Motor neuron (in vitro differentiated cells): Measurements from ENCODE around the gene VRK3. TPM values are rescaled to one million over a fixed set of nuclear protein-coding genes. Genes with fewer than 3 reads are reported as not detected.

ENCODE experiments used
- ATAC-seq, 8 experiments: fragments of 200-7000 bp; cut with Tn5 transposase; replicated peaks in 6 of 8; 2 replicates each; pipeline ENCODE4 v1.8.0; 2021; ENCODE audit warnings: mild to moderate bottlenecking in 8 of 8, moderate library complexity in 8 of 8
- H3K27ac ChIP-seq, 2 donors: fragments of 250-450 bp; sonication (Bioruptor Pico); 2 replicates each; pipeline ENCODE4 v1.9.0; 2021; ENCODE audit warnings: antibody characterized with exemption in 2 of 2, mild to moderate bottlenecking in 2 of 2, moderate library complexity in 1 of 2
- H3K4me1 ChIP-seq, 2 donors: fragments of 250-450 bp; sonication (Bioruptor Pico); replicated peaks in 1 of 2; 2 replicates each; pipeline ENCODE4 v1.6.1; 2021; ENCODE audit warnings: antibody characterized with exemption in 2 of 2, mild to moderate bottlenecking in 2 of 2, moderate library complexity in 1 of 2
- H3K4me3 ChIP-seq, 5 donors: fragments of 250-450 bp; sonication (Bioruptor Pico); 2 replicates each; pipeline ENCODE4 v1.9.0; 2021; ENCODE audit warnings: antibody characterized with exemption in 5 of 5, mild to moderate bottlenecking in 5 of 5, moderate library complexity in 4 of 5
- WGBS, 10 experiments: fragments of 450-650 bp; shearing (Covaris generic); methylation state at CpG; one replicate each; pipeline ENCODE4 v1.0.0; 2022; 5-methylcytosine and 5-hydroxymethylcytosine counted together
- in situ Hi-C, 9 experiments: fragments of 400-800 bp; cut with MboI; loops; one replicate each; pipeline ENCODE4 v1.15.0; 2021; ENCODE audit warnings: low sequenced_read_pairs in 9 of 9, low pct_unique_long_range_greater_than_20kb in 2 of 9; ENCODE audit not compliant: unreplicated experiment in 9 of 9
- total RNA-seq, 8 experiments: library from RNA; unstranded; fragments of 300-600 nt; gene quantifications; 2 replicates each; pipeline versions ENCODE4 v1.2.3 to v1.2.4, GENCODE V29; 2022

The VRK3 gene
- total RNA-seq, 8 experiments from 2014 or later: 28.3 to 46.5 (median 34.7) TPM

DNA sequence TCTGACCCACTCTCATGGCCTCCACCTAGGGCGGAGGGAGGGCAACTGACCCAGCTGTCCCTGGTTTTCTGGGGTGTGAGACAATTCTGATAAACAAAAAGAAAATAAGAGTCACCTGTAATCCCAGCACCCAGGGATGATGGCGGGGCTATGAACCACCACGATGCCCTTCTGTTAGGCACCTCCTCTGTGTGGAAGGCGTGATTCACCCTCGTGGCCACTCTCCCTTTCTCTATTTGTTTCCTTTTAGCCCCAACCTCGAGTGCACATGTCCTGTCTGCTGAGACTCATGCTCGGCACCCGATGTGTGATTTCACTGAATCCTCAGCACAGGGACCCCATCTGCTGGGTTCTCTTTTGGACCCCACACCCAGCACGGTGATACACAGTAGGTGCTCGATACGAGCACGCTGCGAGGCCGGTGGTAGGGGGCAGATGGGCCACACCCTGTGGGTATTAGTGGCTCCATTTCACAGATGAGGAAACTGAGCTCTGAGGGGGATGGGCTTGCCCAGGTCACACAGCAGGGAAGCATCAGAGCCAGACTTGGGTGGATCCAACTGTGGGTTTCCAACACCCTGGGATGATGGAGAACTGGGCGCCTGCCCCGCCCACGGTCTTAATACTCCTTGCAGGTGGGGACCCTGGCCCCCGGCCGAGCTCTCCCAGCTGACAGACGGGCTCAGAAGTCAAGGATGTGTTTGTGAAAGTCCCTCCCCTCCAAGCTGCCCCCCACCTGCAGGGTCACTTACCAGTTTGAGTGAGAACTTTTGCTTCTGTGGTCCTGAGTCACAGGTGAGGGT is 24.9 kb downstream of the VRK3 start:
- H3K4me3 ChIP-seq: no peak overlapping the region
- no peak for ATAC-seq
- 80 to 100% (median 80%) methylated on average over 1 to 14 of the region's 20 CpGs; no CpG with 5 or more reads in 3 of the 10 experiments for WGBS, 10 experiments
- H3K4me1 ChIP-seq: no peaks in the 10 kb centered on the region
- in situ Hi-C loops: no loop called here
- no peak overlapping the region for H3K27ac ChIP-seq

DNA sequence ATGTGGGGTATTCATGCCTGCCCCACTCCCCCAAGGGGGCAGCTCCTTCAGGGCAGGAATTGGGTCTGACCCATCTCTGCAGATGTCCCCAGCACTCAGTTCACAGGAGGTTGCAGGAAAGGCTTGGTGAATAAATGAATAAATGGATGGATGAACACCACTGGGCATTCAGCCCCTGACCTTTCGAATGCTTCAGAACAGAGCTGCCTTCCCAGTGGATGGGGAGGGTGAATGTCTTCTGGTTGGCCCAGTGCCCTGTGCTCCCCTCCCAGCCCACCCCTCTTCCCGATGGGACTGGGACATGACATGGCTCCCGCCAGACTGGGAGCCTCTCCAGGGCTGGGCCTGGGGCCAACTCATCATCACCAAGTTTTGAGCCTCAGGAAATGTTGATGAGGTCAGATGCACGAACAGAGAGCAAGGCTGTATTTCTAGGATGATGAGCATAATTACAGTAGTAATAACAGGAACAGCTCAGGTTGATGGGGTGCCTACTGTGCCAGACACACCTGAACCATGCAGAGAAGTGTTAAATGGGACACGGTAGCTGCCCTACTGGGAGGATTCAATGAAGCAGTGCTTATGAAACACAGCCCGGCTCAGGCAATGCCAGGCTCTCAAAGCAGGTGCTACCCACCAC is 25.7 kb downstream of the VRK3 start:
- no peak overlapping the region for H3K4me3 ChIP-seq
- H3K4me1 ChIP-seq: no peaks in the 10 kb centered on the region
- in situ Hi-C loops: no loop called here
- no peak for ATAC-seq
- WGBS, 10 experiments: 80 to 100% (median 86%) methylated on average over 1 to 4 of the region's 6 CpGs; no CpG with 5 or more reads in 5 of the 10 experiments
- H3K27ac ChIP-seq: no peak overlapping the region

DNA sequence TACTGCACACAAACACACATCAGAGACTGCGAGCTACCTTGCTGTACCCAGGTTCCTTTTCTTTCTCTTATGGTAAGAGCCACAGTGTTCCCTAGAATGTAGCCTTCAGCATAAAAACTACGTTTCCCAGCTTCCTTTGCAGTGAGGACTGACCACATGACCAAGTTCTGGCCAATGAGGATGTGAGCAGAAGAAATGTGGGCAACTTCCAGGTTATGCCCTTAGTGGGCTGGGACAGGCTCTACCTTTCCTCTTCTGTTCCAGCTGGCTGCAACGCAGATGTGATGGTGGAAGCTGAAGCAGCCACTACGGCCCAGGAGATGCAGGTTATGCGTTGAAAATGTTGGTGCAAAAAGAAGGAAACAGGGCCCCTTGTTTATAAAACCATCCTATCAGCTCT is 27.5 kb downstream of the VRK3 start:
- WGBS, 10 experiments: 42 to 92% (median 69%) methylated on average over 2 to 5 of the region's 5 CpGs; no CpG with 5 or more reads in 1 of the 10 experiments
- peak in 4 of 8 experiments; percentile 20 to 77 (median 45) for ATAC-seq
- in situ Hi-C loops: no loop called here
- Histone ChIP-seq H3K4me3 (no peak overlapping the region), H3K27ac (no peak overlapping the region), H3K4me1 (no peaks in the 10 kb centered on the region)

DNA sequence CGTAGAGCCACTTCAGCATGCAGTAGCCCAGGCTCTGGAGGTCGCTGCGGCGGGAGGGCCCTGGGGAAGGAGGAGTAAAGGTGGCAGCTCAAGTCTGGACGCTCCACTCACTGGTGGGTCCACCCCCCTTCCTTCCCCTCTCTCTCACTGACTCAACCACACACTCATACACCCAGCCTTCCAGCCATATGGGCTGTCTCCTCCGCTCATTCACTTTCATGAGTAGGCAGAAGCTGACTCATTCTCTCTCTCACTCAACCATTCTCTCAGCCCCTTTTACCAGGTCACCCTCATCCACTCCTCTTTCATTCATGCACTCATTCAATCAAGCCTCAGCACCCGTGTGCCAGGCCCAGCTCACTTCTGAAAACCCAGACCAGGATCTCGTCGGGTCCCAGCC is 36.7 kb downstream of the VRK3 start:
- H3K4me3 ChIP-seq: no peak overlapping the region
- in situ Hi-C loops: loop anchor here in 1 of 9 experiments (10.0 kb wide), 1 partner anchor 54 kb away; no protein-coding TSS in a partner anchor
- 40 to 84% (median 80%) methylated on average over 1 to 6 of the region's 9 CpGs; no CpG with 5 or more reads in 5 of the 10 experiments for WGBS, 10 experiments
- peak in 5 of 8 experiments; percentile 26 to 77 (median 51) for ATAC-seq
- no peak overlapping the region for H3K27ac ChIP-seq
- H3K4me1 ChIP-seq: no peaks in the 10 kb centered on the region

DNA sequence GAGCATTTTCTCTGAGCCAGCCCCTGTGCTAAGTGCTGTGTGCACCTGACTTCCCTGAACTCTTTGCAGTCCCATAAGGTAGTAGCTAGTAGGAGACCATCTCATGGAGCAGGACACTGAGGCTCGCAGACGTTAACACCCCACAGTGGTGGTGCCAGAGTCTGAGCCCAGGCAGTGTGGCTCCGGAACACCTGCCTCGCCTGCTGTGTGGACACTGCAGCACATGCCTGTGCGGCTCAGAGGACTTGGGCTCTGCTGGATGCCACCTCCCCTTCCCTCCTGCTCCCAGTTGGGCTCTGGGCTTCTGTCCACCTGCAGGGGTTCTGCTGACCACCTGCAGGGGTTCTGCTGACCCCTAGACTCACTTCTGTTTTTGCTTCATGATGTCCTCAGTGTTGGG is 37.2 kb downstream of the VRK3 start:
- no peak for ATAC-seq
- Histone ChIP-seq H3K4me3 (no peak overlapping the region), H3K27ac (no peak overlapping the region), H3K4me1 (no peaks in the 10 kb centered on the region)
- WGBS, 10 experiments: 82 to 100% (median 100%) methylated on average over 1 to 4 of the region's 5 CpGs; no CpG with 5 or more reads in 5 of the 10 experiments
- in situ Hi-C loops: loop anchor here in 1 of 9 experiments (10.0 kb wide), 1 partner anchor 53 kb away; no protein-coding TSS in a partner anchor

DNA sequence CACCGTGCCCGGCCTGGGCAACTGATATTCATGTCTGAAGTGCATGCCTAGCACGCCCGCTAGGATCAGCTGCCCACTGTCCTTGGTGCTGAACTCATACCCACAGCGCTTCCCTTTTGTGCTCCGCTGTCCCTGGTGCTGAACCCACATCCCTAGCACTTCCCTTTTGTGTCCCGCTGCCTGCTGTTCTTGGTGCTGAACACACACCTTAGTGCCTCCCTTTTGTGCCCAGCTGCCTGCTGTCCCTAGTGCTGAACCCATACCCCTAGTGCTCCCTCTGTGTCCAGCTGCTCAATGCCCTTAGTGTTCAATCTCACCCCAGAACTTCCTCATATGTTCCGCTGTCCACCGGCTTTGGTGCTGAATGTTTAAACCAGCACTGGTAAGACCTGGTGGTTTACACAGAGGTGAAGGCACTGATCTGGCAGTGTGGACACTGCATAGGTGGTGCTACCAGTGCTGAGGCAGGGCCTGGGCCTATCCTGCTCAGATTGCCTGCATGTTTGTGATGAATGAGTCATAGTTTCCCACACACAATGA is 37.9 kb downstream of the VRK3 start:
- 5 to 80% (median 29%) methylated on average over 2 to 6 of the region's 9 CpGs; no CpG with 5 or more reads in 3 of the 10 experiments for WGBS, 10 experiments
- in situ Hi-C loops: loop anchor here in 1 of 9 experiments (10.0 kb wide), 1 partner anchor 52 kb away; no protein-coding TSS in a partner anchor
- Histone ChIP-seq H3K4me3 (no peak overlapping the region), H3K4me1 (no peaks in the 10 kb centered on the region), H3K27ac (no peak overlapping the region)
- peak; percentile 52 to 90 (median 69) for ATAC-seq

DNA sequence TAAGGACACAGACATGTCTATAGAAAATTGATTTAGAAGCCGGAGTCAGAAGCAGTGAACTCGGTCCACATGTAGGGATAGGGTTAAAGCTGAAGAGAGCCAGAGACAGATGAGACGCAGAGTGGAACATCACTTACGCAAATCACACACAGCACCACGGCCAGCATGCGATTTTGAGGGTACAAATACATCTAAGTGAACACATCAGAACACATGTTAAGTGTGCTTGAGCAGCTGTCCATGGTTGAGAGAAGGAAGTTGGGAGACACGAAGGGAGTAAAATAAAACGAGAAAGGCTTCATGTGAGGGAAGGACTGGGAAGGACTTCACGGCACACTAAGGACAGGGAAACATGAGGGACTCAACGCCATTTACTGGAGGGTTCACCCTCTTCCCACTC is 38.8 kb downstream of the VRK3 start:
- no peaks in the 10 kb centered on the region for H3K4me1 ChIP-seq
- in situ Hi-C loops: loop anchor here in 1 of 9 experiments (10.0 kb wide), 1 partner anchor 52 kb away; no protein-coding TSS in a partner anchor
- no peak overlapping the region for H3K4me3 ChIP-seq
- H3K27ac ChIP-seq: no peak overlapping the region
- no peak for ATAC-seq
- WGBS, 10 experiments: 77 to 96% (median 83%) methylated on average over 1 to 8 of the region's 10 CpGs; no CpG with 5 or more reads in 1 of the 10 experiments

DNA sequence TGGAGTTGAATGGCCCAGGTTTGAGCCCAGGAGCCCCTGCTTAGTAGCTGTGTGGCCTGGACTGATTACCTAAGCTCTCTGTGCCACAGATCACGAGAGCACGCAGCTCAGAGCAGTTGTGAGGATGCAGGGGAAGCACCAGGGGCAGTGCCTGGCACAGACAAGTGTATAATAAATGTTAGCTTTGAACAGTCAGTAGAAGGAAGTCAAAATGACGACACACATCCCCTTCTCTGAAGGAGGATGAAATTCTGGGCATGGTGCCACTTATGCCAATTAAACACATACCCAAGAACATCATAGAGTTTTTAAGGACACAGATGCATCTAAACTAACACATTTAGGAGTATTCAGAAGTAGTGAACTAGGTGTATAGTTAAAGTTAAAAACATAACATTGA is 39.3 kb downstream of the VRK3 start:
- Histone ChIP-seq H3K4me1 (no peaks in the 10 kb centered on the region), H3K27ac (no peak overlapping the region), H3K4me3 (no peak overlapping the region)
- in situ Hi-C loops: loop anchor here in 1 of 9 experiments (10.0 kb wide), 1 partner anchor 51 kb away; no protein-coding TSS in a partner anchor
- WGBS, 10 experiments: 14 to 100% (median 67%) methylated on average over 1 to 3 of the region's 3 CpGs; no CpG with 5 or more reads in 3 of the 10 experiments
- ATAC-seq: no peak

DNA sequence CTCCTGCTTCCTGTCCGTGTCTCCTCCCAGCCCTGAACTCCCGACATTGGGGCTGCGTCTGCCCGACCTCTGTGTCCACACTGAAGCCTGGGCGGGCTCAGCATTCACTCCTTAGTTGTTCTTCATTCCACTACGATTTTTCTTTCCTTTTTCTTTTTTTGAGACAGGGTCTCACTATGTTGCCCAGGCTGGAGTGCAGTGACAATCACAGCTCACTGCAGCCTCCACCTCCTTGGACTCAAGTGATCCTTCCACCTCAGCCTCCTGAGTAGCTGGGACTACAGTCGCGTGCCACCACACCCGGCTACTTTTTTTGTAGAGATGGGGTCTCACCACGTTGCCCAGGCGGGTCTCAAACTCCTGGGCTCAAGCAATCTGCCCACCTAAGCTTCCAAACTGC is 40.7 kb downstream of the VRK3 start:
- no peak for ATAC-seq
- Histone ChIP-seq H3K4me3 (no peak overlapping the region), H3K4me1 (no peaks in the 10 kb centered on the region), H3K27ac (no peak overlapping the region)
- WGBS, 10 experiments: 41 to 100% (median 83%) methylated on average over 3 to 5 of the region's 11 CpGs; no CpG with 5 or more reads in 4 of the 10 experiments
- in situ Hi-C loops: loop anchor here in 1 of 9 experiments (10.0 kb wide), 1 partner anchor 50 kb away; no protein-coding TSS in a partner anchor

DNA sequence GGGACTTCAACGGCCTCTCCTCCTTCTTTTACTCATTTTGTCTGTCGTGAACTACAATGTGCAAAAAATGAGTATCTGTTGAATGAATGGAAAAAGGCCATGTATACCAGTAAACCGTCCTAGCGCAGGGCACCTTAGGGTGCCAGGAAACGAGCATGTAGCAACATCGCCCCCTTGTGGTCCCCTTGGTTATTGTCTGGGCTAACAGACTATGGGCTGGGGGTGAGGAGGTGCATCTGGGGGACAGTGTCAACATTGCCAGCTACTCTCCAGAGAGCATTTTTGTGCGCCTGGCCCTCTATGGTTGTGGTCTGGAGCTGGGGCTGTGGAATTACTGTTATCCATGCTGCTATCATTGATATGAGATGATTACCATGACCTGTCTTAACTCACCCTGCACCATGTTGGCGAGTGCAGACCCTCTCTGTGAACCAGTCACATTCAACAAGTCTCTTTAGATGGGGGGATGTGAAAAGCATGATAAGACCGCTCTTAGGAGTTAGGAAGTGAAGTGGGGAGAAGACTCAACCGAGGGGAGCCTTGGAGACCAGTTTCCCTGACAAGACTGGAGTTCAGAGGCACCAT is 41.4 kb downstream of the VRK3 start:
- WGBS, 10 experiments: 0 to 61% (median 33%) methylated on average over 2 to 6 of the region's 10 CpGs; no CpG with 5 or more reads in 1 of the 10 experiments
- H3K4me3 ChIP-seq: no peak overlapping the region
- in situ Hi-C loops: loop anchor here in 1 of 9 experiments (10.0 kb wide), 1 partner anchor 49 kb away; no protein-coding TSS in a partner anchor
- ATAC-seq: peak in 7 of 8 experiments; percentile 8 to 70 (median 67)
- no peaks in the 10 kb centered on the region for H3K4me1 ChIP-seq
- H3K27ac ChIP-seq: no peak overlapping the region

DNA sequence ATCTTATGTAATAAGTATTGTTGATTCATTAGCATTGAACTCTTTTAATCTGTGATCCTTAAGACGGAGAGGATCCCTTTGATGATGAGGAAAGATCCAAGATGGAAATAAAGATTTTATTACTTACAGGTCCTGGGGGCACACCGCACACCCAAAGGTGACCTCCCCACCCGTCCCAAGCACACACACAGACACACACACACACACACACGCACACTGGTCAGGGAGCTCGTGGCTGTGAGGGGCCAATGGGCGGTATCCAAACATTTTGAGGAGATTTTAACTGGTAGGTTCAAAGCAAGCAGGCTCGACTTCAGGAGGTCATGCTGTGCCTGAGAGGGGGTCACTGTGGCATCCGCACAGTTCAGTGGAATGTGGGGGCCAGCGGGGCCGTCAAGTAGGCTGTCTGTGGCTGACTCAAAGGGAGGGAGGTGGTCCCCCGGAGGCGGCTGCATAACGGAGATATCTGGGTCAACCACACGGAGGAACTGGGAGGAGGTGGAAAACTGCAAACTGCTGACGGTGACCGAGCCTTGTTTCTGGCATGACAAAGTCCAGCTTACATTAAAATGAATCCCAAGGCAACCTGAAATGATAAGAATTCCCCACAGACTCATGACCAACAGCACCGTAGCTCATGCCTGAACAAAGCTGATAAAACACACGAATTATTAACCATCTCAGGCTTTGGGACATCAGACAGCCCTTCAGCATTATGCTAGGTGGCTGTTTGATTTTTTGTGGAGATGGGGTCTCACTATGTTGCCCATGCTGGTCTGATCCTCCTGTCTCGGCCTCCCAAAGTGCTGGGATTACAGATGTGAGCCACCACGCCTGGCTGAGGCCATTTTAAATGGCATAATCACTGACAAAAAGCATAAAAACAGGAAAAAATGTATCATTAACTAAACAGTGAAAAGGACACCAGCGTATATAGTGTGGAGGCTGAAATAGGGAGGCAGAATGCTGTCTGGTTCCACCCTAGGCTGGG is 43.3 kb downstream of the VRK3 start:
- no peaks in the 10 kb centered on the region for H3K4me1 ChIP-seq
- no peak for ATAC-seq
- 14 to 93% (median 79%) methylated on average over 1 to 11 of the region's 21 CpGs; no CpG with 5 or more reads in 2 of the 10 experiments for WGBS, 10 experiments
- H3K27ac ChIP-seq: no peak overlapping the region
- in situ Hi-C loops: loop anchor here in 1 of 9 experiments (10.0 kb wide), 1 partner anchor 47 kb away; no protein-coding TSS in a partner anchor
- no peak overlapping the region for H3K4me3 ChIP-seq
